A549 (cell line): ENCODE data around the gene TCHHL1. TPM values are rescaled to one million over a fixed set of nuclear protein-coding genes. Genes with fewer than 3 reads are reported as not detected.

ENCODE experiments used
- ATAC-seq, 2 experiments: fragments of 200-7000 bp in 1 of 2; fragments of >200 bp in 1 of 2; cut with Nextera tagmentation in 1 of 2; cut with Tn5 transposase in 1 of 2; 3 replicates each; pipeline versions ENCODE4 v1.8.0 to v1.9.1; 2018 to 2020; ENCODE audit warnings: mild to moderate bottlenecking in 1 of 2, moderate library complexity in 1 of 2
- CTCF ChIA-PET: fragments of 300-600 bp; sonication (Branson Sonifier 250); formaldehyde crosslinking; extraction: SDS; loops from one replicate; lab custom pipeline; 2021; ENCODE audit warnings: antibody characterized with exemption, inconsistent platforms; lab: Yijun Ruan, JAX
- POLR2A ChIA-PET: fragments of 350-600 bp; formaldehyde crosslinking; extraction: SDS; loops from one replicate; lab custom pipeline; 2021; ENCODE audit warnings: antibody characterized with exemption, inconsistent platforms; lab: Yijun Ruan, JAX
- DNase-seq, 2 experiments: peaks; one replicate each; pipeline versions ENCODE4 v3.0.0 to v3.0.0-alpha.2; 2011 to 2016; ENCODE audit warnings: low read depth in 1 of 2, low spot score in 1 of 2
- FAIRE-seq: peaks from 2 replicates; lab custom pipeline; 2011; peaks lifted over from hg19 to GRCh38; lab: Jason Lieb, UNC
- H3K27ac ChIP-seq, 2 experiments: fragments of >200 bp; sonication (Bioruptor Twin); formaldehyde crosslinking; 3 replicates each; pipeline ENCODE4 v1.5.1; 2016 to 2017
- H3K4me1 ChIP-seq: fragments of >200 bp; sonication (Bioruptor Twin); formaldehyde crosslinking; 3 replicates; pipeline ENCODE4 v1.6.1; 2016
- H3K4me2 ChIP-seq: fragments of >200 bp; sonication (Bioruptor Twin); formaldehyde crosslinking; 3 replicates; pipeline ENCODE4 v1.6.1; 2016
- H3K4me3 ChIP-seq: fragments of >200 bp; sonication (Bioruptor Twin); formaldehyde crosslinking; 3 replicates; pipeline ENCODE4 v1.5.1; 2016
- H3K9me3 ChIP-seq: fragments of >200 bp; sonication (Bioruptor Twin); formaldehyde crosslinking; 3 replicates; pipeline ENCODE4 v1.6.1; 2016
- BHLHE40 ChIP-seq: IDR thresholded peaks from 2 replicates; pipeline ENCODE4 v1.6.1; 2012; ENCODE audit warnings: low read depth, low read length, inconsistent platforms
- CBX2 ChIP-seq: fragments of 200-600 bp; sonication (generic); IDR thresholded peaks from 2 replicates; pipeline ENCODE4 v1.6.1; 2016; ENCODE audit warnings: low read depth, mild to moderate bottlenecking, borderline replicate concordance
- CHD2 ChIP-seq: fragments of 150-350 bp; IDR thresholded peaks from 2 replicates; pipeline ENCODE4 v1.6.1; 2014; ENCODE audit warnings: low read length; ENCODE audit not compliant: partially characterized antibody
- CHD4 ChIP-seq: fragments of 200-600 bp; sonication (generic); IDR thresholded peaks from 2 replicates; pipeline ENCODE4 v1.6.1; 2016; ENCODE audit warnings: antibody characterized with exemption, mild to moderate bottlenecking, borderline replicate concordance
- EP300 ChIP-seq, 2 experiments: fragments of >200 bp; sonication (Bioruptor Twin); formaldehyde crosslinking; IDR thresholded peaks; 2 replicates in 1 of 2; 3 replicates in 1 of 2; pipeline ENCODE4 v1.6.1; 2016 to 2017
- ESRRA ChIP-seq: fragments of 150-350 bp; IDR thresholded peaks from 2 replicates; pipeline ENCODE4 v1.6.1; 2014; ENCODE audit warnings: mild to moderate bottlenecking, low read length, borderline replicate concordance
- FOXS1 ChIP-seq: fragments of 250-450 bp; sonication (Bioruptor Pico); IDR thresholded peaks from 2 replicates; pipeline ENCODE4 v1.5.0; 2020; ENCODE audit warnings: mild to moderate bottlenecking, moderate library complexity
- HDAC2 ChIP-seq: fragments of 200-600 bp; sonication (generic); IDR thresholded peaks from 2 replicates; pipeline ENCODE4 v1.6.1; 2016
- HEYL ChIP-seq: fragments of 250-450 bp; sonication (Bioruptor Pico); IDR thresholded peaks from 2 replicates; pipeline ENCODE4 v1.8.0; 2021; ENCODE audit warnings: mild to moderate bottlenecking, moderate library complexity
- HOXA7 ChIP-seq: fragments of 250-450 bp; sonication (Bioruptor Pico); IDR thresholded peaks from 2 replicates; pipeline ENCODE4 v1.5.0; 2020; ENCODE audit warnings: mild to moderate bottlenecking, moderate library complexity
- HOXB5 ChIP-seq: fragments of 250-450 bp; sonication (Bioruptor Pico); IDR thresholded peaks from 2 replicates; pipeline ENCODE4 v1.5.0; 2020; ENCODE audit warnings: mild to moderate bottlenecking, moderate library complexity
- JUN ChIP-seq, 2 experiments: fragments of >200 bp; sonication (Bioruptor Twin); formaldehyde crosslinking; IDR thresholded peaks; 2 replicates in 1 of 2; 3 replicates in 1 of 2; pipeline ENCODE4 v1.6.1; 2016 to 2017
- JUNB ChIP-seq: fragments of >200 bp; sonication (Bioruptor Twin); formaldehyde crosslinking; IDR thresholded peaks from 2 replicates; pipeline ENCODE4 v1.6.1; 2016
- KDM1A ChIP-seq: fragments of 200-600 bp; sonication (generic); IDR thresholded peaks from 2 replicates; pipeline ENCODE4 v1.6.1; 2016; ENCODE audit warnings: low read depth, mild to moderate bottlenecking
- KDM5A ChIP-seq: fragments of 200-600 bp; sonication (generic); IDR thresholded peaks from 2 replicates; pipeline ENCODE4 v1.6.1; 2016; ENCODE audit warnings: antibody characterized with exemption, mild to moderate bottlenecking
- MAFK ChIP-seq: fragments of 450-650 bp; IDR thresholded peaks from 2 replicates; pipeline ENCODE4 v1.6.1; 2014; ENCODE audit not compliant: partially characterized antibody
- NFE2L2 ChIP-seq: fragments of 150-350 bp; conservative IDR thresholded peaks from 2 replicates; pipeline ENCODE4 v1.6.1; 2014; ENCODE audit warnings: low read length
- NPAS2 ChIP-seq: fragments of 250-450 bp; sonication (Bioruptor Pico); IDR thresholded peaks from 2 replicates; pipeline ENCODE4 v1.8.0; 2022; ENCODE audit warnings: mild to moderate bottlenecking, moderate library complexity, borderline replicate concordance
- POLR2A ChIP-seq: IDR thresholded peaks from 2 replicates; pipeline ENCODE4 v1.6.1; 2012; ENCODE audit warnings: mild to moderate bottlenecking, low read length
- RAD21 ChIP-seq, 2 experiments: fragments of >200 bp in 1 of 2; sonication (Bioruptor Twin) in 1 of 2; formaldehyde crosslinking in 1 of 2; IDR thresholded peaks in 1 of 2; conservative IDR thresholded peaks in 1 of 2; 2 replicates in 1 of 2; 3 replicates in 1 of 2; pipeline ENCODE4 v1.6.1; 2012 to 2018; ENCODE audit warnings: inconsistent platforms in 1 of 2
- RARB ChIP-seq: fragments of 250-450 bp; sonication (Bioruptor Pico); IDR thresholded peaks from 2 replicates; pipeline ENCODE4 v1.8.0; 2021; ENCODE audit warnings: mild to moderate bottlenecking, moderate library complexity
- RNF2 ChIP-seq: fragments of 200-600 bp; sonication (generic); IDR thresholded peaks from 2 replicates; pipeline ENCODE4 v1.6.1; 2016; ENCODE audit warnings: low read depth, mild to moderate bottlenecking, antibody characterized with exemption, moderate library complexity, borderline replicate concordance
- ZSCAN20 ChIP-seq: fragments of 250-450 bp; sonication (Bioruptor Pico); IDR thresholded peaks from 2 replicates; pipeline ENCODE4 v1.8.0; 2022; ENCODE audit warnings: mild to moderate bottlenecking, moderate library complexity
- WGBS: methylation state at CpG from one replicate; pipeline ENCODE4 v1.1.6; 2017; ENCODE audit errors: missing lambda C conversion rate; 5-methylcytosine and 5-hydroxymethylcytosine counted together
- polyA plus RNA-seq, 4 experiments: library from polyadenylated mRNA; depleted of rRNA in 3 of 4; stranded (reverse); fragments of >200 nt; fragmentation: RNase III in 1 of 4; extraction: RNeasy Plus Mini Kit Qiagen cat#74134 plus additional on column Dnase treatment in 1 of 4; gene quantifications; 2 replicates in 3 of 4; 3 replicates in 1 of 4; pipeline ENCODE4 v1.2.3, GENCODE V29; 2011 to 2017
- TF ChIP-seq, protein P1 (sequence below): fragments of >200 bp; sonication (Bioruptor Twin); formaldehyde crosslinking; IDR thresholded peaks from 2 replicates; pipeline ENCODE4 v1.6.1; 2016
- TF ChIP-seq, protein P2 (sequence below): fragments of 250-450 bp; sonication (Bioruptor Pico); IDR thresholded peaks from 2 replicates; pipeline ENCODE4 v1.5.0; 2020; ENCODE audit warnings: low read depth, mild to moderate bottlenecking, moderate library complexity
- TF ChIP-seq, protein P3 (sequence below): fragments of 450-650 bp; IDR thresholded peaks from 2 replicates; pipeline ENCODE4 v1.6.1; 2014; ENCODE audit warnings: antibody characterized with exemption

Gene TCHHL1
- polyA plus RNA-seq, 2 of the 4 experiments (the other 2 are of a cell fraction) = not detected

- TF ChIP-seq, protein P1, sequence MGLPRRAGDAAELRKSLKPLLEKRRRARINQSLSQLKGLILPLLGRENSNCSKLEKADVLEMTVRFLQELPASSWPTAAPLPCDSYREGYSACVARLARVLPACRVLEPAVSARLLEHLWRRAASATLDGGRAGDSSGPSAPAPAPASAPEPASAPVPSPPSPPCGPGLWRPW = no peak
- TF ChIP-seq KDM5A (no peak), FOXS1 (CRISPR knock-in tag) (no peak), HEYL (CRISPR knock-in tag) (no peak), RARB (CRISPR knock-in tag) (no peak), HOXA7 (CRISPR knock-in tag) (no peak), KDM1A (no peak), NPAS2 (CRISPR knock-in tag) (no peak), NFE2L2 (no peak), EP300 (IDR thresholded peaks at IDR 0.05) (no peak), POLR2A (no peak), MAFK (no peak), RAD21 (conservative IDR thresholded peaks at IDR 0.05 in 1 of 2, IDR thresholded peaks at IDR 0.05 in 1 of 2) (no peak), JUN (IDR thresholded peaks at IDR 0.05) (no peak), JUNB (no peak), CBX2 (no peak)
- TF ChIP-seq, protein P2, sequence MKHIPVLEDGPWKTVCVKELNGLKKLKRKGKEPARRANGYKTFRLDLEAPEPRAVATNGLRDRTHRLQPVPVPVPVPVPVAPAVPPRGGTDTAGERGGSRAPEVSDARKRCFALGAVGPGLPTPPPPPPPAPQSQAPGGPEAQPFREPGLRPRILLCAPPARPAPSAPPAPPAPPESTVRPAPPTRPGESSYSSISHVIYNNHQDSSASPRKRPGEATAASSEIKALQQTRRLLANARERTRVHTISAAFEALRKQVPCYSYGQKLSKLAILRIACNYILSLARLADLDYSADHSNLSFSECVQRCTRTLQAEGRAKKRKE (CRISPR knock-in tag) = no peak
- TF ChIP-seq, protein P3, sequence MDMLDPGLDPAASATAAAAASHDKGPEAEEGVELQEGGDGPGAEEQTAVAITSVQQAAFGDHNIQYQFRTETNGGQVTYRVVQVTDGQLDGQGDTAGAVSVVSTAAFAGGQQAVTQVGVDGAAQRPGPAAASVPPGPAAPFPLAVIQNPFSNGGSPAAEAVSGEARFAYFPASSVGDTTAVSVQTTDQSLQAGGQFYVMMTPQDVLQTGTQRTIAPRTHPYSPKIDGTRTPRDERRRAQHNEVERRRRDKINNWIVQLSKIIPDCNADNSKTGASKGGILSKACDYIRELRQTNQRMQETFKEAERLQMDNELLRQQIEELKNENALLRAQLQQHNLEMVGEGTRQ = no peak
- no peak for DNase-seq
- CTCF ChIA-PET = interaction anchor here (0.8 to 2.2 kb wide), 4 partner anchors 14 to 333 kb away, joined by 3 to 9 read pairs (median 6); no protein-coding TSS in a partner anchor
- no peak overlapping the region for H3K27ac ChIP-seq
- no peak overlapping the region for H3K4me3 ChIP-seq
- H3K4me2 ChIP-seq = no peak overlapping the region
- no peak for FAIRE-seq
- no peak for ATAC-seq
- no peaks in the 10 kb centered on the region for H3K4me1 ChIP-seq
- WGBS = 9% methylated on average over 6 of the region's 6 CpGs
- POLR2A ChIA-PET = no interaction called here
- H3K9me3 ChIP-seq = no peaks in the 10 kb centered on the region
Observed at GRCh38 chr1:152125834-152126443, 37.1 kb upstream of the TCHHL1 start.

DNA sequence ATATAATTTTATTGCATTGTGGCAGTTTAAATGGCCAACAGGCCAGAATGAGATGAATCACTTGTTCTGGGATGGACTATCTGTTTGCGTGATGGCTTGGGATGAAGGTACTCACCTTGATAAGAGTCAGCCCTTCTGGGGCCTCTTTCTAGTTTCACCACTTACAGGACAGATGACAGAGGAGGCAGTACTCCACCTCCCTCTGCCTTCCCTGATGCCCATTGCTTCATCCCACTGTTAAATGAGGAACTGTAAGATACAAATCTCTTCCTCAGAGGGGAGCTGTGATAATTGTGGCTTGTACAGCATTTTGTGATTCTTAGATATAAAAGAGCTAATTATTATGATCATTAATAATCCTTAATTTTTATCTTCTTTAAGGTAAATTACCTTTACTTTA is 30.1 kb upstream of the TCHHL1 start:
- no peak for TF ChIP-seq CHD4
- TF ChIP-seq RNF2 = no peak
- no peak for TF ChIP-seq KDM1A
- TF ChIP-seq HDAC2 = no peak
- no peak for TF ChIP-seq CHD2
- no peak for TF ChIP-seq ESRRA
- no peak for TF ChIP-seq FOXS1 (CRISPR knock-in tag)
- TF ChIP-seq HOXB5 = no peak
- TF ChIP-seq POLR2A = no peak
- TF ChIP-seq BHLHE40 = no peak
- no peak for TF ChIP-seq ZSCAN20 (CRISPR knock-in tag)
- TF ChIP-seq, all 56 proteins: peak for 0
- no peak for FAIRE-seq
- ChIA-PET CTCF (interaction anchor here (1.0 to 3.0 kb wide), 5 partner anchors 10 to 70 kb away, joined by 3 to 16 read pairs (median 7); no protein-coding TSS in a partner anchor), POLR2A (no interaction called here)
- 92% methylated on average over 1 of the region's 1 CpG for WGBS
- H3K27ac ChIP-seq = no peak overlapping the region
- no peak overlapping the region for H3K4me2 ChIP-seq
- no peak for ATAC-seq
- H3K9me3 ChIP-seq = no peaks in the 10 kb centered on the region
- no peaks in the 10 kb centered on the region for H3K4me1 ChIP-seq
- H3K4me3 ChIP-seq = no peak overlapping the region
- DNase-seq = no peak
